ENCODE measurements around the gene SBNO2.

Gene SBNO2

DNA sequence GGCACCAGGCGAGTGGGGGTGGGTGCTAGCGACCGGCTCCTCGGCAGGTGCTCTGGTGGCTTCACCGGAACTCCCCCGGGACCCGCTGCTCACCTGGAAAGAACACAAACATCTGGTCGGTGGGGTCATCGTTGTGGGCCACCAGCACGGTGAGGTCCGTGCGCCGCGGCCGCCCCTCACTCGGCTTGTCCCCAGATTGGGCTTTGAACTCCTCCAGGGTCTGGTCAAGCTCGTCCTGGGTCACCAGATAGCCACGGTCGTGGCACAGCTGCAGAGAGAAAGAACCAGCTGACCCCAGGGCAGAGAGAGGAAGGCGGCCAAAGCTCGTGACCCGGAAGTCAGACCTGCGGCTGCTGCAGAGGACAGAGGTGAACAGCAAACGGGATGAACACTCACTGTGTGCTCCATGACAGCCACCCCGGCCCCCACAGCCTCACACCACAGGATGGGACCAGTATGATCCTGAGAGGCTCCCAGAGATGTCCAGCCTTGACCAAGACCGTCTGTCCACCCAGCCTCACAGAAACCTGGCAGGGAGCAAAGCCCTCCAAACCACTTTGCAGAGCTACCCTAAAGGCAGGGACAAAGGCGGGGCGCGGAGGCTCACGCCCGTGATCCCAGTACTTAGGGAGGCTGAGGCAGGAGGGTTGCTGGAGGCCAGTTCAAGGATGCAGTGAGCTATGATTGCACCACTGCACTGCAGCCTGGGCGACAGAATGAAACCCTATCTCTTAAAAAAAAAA, 80.1 kb downstream of the SBNO2 start:
- peak overlapping the region; percentile 87 for H3K4me3 ChIP-seq (ENCODE audit: low read depth, low read length)

DNA sequence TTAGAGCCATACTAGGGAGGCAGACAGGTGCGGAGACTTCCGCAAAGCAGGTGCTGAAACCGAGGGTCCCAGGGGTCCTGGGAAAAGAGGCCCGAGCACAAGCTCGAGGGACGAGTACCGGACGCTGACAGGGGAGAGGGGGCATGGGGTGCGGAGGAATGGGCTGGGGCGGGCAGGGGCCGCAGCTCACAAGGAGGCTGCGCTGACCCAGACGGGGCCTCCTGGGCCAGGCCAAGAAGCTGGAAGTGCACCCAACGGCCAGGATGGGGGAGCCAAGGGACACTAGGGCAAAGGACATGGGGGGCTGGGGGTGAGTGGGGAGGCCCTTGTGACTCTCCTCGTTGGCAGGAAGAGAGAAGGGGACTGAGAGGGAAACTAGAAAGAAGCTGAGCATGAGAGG, 80.7 kb downstream of the SBNO2 start:
- H3K4me3 ChIP-seq (ENCODE audit: low read depth, low read length), result no peak overlapping the region

DNA sequence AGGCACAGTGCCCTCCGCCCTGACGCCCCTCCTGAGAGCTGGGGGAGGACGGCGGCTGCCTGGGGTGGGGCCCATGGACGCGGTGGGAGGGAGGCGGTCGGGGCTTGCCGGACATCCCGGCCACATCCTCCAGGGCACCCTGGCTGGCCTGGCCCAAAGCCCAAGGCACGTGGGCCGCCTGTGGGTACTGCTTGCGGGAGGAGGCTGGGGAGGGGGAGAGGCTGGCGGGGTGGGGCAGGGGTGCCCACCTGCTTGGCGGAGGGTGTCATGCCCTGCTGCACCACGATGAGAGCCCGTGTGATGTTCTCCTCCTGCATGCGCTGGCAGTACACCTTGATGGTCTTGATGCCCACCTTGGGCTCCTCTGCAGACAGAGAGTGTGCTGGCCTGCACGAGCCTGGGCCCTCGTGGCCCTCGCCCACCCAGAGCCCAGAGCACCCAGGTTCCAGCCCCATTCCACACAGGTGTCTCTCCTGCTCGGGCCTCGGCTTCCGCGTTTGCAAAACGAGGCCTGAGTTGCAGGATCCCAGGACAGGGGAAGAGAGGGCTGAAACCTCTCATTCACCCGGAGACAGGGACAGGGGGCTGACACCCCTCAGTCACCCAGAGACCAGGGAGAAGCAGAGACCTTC, 82.4 kb downstream of the SBNO2 start:
- no peak overlapping the region for H3K4me3 ChIP-seq (ENCODE audit: low read depth, low read length)

DNA sequence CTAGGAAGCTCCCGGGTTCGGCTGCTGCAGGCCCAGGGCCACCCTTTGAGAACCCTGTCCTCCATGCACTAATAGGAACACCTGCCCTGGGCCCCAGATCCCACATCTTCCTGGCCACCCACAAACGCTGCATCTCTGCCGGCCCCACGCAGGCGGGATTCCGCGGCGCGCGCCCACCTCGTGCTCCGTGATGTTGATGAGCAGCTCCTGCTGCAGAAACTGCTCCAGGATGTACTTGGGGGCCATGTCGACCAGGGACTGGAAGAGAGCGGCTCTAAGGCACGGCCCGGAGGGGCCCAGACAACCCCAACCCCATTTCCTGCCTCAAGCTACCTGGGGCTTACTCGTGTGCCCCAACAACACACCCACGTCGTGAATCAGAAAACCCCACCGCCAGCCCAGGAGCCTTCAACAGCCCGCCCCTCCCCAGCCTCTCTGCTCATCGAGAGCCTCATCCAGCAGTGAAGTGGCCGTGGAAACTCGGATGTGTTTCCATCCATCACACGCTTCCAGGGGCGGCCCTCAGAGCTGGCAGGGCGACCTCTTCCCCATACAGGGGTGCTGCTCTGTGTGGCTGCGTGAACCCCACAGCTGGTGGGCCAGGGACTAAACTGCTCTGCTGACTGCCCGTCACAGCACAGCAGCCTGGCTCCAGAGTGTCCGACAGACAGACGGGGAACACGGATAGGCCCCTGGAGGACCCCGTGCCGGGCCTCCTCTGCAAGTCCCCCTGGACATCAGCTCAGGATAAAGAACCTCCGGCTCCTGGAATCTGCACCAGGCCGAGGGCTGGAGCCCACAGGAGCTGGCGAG, 83.1 kb downstream of the SBNO2 start:
- H3K4me3 ChIP-seq (ENCODE audit: low read depth, low read length), result no peak overlapping the region

DNA sequence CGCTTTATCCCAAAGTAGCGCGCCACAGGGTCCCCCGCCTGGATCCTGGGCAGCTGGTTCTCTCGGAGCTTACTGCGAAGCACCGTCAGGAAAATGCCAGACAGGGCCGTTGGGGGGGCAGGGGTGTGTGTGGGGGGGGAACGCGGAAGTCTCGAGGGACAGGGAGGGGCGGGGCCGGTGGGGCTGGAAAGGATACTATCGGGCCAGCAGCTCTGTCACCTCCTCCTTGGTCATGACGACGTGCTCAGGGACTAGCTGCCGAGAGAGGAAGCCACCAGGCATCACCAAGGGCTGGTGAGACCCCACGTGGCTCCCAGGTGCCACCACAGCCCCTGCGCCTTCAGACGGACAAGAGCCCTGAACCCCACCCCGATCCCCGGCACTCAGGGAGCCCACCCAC, 84.2 kb downstream of the SBNO2 start:
- no peak overlapping the region for H3K4me3 ChIP-seq (ENCODE audit: low read depth, low read length)

DNA sequence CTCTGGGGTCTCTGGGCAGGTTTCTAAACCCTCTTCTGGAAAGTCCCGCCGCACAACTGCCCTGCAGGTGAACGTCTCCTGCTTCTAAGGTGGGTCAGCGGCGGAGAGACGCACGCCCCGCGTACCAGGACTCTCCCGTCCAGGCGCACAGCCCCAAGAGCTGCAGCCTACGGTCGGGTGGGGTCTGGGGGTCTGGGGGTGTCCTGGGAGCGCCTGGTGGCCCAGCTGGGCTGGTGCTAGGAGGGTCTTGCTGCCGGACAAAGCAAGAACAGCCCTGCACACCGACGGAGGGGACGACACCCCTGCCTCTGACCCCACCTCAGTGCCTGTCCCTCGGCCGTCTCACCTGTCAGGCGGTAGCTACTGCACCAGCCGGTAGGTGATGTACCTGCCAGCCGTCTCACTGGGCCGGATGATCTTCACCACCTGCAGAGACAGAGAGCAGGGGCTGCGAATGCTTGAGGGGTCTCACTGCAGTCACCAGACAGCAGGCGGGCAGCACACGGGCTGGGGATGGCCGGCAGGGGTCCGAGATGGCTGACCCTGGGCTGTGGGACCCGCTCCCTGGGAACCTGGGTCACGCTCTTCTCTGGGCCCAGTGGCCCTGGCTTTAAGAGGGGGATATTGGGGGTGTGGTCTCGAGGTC, 84.8 kb downstream of the SBNO2 start:
- H3K4me3 ChIP-seq (ENCODE audit: low read depth, low read length), result no peak overlapping the region

DNA sequence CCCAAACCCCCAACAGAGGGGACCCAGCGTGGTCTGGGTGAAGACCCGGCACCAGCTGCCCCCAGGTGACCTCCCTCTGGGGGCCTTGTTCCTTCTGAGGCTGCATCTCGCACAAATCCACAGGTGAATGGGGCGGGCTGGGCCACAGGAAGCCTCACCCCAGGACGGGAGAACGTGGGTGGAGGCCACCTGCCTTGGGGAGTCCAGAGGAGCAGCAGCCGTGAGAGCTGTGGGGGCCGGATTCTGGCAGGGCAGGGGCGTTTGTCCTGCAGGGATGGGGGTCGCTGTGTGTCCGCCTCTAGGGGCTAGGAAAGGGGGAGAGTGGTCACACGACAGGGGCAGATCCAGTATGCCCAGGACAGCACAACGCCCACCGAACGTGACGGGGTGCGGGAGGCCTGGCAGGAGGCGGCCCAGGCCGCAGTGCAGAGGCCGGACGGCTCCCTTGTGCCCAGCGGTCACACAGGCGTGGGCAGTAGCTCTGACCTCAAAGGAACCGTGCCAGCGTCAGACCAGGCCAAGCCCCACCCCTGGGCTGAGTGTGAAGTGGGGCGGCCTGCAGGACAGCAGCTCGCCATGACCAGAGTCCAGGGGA, 85.6 kb downstream of the SBNO2 start:
- H3K4me3 ChIP-seq (ENCODE audit: low read depth, low read length), result no peak overlapping the region

DNA sequence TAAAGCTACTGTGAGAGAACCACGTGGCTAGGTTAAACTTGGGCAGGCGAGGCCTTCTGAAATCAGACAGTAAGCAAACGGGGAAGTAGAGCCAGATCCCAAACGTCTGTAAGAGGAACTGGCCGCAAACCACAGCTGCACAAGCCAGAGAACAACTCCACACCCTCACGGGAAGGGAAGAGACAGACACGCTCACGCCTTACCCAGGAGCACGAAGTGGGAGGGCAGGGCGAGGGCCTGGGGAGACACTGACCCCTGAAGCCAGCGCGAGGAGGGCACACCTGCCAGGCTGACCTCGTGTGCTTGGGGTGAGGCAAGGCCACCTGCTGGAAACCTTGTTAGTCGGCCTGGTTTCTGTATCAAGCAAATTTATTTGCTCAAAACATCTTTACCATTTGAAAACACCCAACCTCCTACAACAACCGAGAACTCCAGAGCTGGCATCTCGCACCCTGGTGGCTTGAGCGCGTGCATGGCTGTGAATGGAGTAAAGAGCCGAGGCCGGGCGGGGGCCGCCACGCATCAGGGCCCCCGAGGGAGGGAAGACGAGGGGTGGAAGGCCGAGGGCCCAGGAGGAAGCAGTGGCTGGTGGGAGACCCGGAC, 86.2 kb downstream of the SBNO2 start:
- H3K4me3 ChIP-seq (ENCODE audit: low read depth, low read length), result no peak overlapping the region

DNA sequence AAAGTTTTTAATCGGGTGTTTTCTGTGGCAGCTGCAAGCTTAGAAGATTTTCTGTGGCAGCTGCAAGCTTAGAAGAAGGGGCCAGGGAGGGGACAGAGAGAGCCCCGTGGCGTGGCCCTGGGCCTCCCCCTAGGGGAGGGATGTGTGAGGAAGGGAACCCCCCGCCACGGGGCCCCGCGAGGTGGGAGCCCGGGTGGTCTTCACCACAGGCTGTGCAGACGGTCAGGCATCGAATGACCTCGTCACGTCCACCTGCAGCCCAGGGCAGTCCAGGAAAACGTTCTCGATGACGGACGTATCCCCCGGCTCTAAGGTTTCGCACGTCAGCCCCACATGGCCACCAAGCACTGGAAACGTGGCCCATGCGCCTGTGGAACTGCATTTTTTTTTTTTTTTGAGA, 87.5 kb downstream of the SBNO2 start:
- H3K4me3 ChIP-seq (ENCODE audit: low read depth, low read length), result no peak overlapping the region

DNA sequence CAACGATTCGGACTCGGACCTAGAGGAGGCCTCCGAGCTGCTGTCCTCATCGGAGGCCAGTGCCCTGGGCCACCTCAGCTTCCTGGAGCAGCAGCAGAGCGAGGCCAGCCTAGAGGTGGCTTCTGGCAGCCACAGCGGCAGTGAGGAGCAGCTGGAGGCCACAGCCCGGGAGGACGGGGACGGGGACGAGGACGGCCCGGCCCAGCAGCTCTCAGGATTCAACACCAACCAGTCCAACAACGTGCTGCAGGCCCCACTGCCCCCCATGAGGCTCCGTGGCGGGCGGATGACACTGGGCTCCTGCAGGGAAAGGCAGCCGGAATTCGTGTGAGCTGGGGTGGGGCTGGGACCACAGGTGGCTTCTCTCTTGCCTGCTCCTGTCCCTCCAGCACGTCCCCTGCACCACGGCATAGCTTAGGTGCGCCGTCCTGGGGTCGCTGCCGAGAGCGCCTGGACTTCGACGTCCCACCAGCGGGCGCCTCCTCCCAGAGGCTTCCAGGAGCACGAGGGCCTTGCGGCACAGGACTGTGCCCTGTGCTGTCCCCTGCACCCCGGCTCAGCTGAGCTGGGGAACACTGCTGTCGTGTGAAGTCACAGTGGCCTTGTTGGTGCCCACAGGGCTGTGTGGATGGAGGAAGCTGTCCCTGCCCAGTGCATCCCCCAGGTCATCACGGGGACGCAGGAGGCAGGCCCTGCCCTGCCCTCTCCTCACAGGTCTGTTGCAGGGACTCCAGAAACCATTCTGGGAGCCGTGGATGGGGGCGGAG, 88.2 kb downstream of the SBNO2 start:
- no peak overlapping the region for H3K4me3 ChIP-seq (ENCODE audit: low read depth, low read length)

DNA sequence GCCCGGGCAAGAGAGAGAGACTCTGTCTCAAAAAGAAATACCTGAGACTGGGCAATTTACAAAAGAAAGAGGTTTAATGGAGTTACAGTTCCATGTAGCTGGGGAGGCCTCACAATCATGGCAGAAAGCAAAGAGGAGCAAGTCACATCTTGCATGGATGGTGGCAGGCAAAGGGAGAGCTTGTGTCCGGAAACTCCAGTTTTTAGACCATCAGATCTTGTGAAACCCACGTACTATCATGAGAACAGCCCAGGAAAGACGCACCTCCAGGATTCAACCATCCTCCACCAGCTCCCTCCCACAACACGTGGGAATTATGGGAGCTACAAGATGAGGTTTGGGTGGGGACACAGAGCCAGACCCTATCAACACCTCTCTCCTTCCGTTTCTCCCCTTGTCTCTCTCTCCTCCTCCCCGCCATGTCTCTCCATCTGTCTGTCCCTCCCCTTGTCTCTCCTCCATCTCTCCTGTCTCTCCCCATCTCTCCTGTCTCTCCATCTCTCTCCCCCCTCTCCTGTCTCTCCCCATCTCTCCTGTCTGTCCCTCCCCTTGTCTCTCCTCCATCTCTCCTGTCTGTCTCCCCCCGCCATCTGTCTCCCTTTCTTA, 88.9 kb downstream of the SBNO2 start:
- no peak overlapping the region for H3K4me3 ChIP-seq (ENCODE audit: low read depth, low read length)

DNA sequence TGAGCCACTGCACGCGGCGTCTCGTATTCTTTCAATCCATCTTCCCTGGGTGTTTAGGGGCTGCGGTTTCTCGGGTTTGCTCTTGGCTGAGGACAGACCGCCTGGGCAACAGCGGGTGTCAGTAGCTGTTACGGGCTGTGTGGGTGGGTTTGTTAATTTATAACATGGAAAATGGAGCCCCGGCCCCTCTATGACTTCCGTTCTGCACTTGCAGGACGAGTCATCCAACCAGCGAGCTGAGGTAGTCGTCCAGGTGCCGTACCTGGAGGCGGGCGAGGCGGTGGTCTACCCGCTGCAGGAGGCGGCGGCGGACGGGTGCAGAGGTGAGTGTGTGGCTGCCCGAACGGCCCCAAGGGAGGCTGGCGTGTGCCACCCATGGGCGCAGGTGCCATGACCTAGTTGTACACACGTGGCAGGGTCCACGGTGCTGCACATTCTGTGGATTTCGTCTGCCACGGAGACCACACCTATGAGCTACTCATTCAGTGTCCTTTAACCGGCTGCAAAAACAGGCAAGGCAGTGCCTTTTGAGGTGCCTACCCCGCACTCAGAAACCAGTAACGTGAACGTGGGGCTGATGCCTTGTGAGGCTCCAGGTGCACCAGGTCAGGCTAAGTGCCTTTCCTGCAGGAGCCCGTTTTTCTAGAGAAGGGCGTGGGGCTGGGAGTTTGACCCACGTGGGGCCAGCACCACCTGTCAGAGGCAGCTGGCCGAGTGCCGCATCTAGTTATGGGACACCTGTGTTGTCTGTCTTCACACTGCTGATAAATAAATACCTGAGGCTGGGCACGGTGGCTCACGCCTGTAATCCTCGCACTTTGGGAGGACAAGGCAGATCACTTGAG, 89.8 kb downstream of the SBNO2 start:
- no peak overlapping the region for H3K4me3 ChIP-seq (ENCODE audit: low read depth, low read length)

DNA sequence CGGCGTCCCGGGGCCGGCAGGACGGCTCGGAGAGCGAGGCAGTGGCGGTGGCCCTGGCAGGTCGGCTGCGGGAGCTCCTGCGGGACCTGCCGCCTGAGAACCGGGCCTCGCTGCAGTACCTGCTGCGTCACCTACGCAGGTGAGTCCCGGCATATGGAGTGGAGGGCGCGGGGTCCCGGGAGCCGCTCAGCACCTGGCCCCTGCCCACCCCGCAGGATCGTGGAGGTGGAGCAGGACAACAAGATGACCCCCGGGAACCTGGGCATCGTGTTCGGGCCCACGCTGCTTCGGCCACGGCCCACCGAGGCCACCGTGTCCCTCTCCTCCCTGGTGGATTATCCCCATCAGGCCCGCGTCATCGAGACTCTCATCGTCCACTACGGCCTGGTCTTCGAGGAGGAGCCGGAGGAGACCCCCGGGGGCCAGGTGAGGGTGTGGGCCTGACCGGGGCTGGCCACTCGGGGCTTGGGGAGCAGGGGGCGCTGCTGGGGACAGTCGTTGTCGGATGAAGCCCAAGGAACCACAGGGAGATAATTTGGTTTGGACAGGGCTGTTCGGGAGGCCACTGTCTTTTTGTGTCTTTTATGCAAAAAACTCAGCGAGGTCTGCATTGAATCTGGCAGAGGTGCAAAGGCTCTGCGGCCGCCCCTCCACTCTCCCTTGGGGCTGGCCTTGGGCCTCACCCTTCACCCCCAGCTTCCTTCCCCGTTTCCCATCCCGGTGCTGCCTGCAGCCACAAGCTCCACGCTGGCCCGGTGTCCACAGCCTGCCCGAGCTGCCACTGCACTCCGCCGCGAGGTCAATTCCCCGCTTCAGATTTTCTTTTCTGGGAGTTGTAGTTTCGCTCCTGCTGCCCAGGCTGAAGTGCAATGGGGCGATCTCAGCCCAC, 90.9 kb downstream of the SBNO2 start:
- H3K4me3 ChIP-seq (ENCODE audit: low read depth, low read length), result no peak overlapping the region

DNA sequence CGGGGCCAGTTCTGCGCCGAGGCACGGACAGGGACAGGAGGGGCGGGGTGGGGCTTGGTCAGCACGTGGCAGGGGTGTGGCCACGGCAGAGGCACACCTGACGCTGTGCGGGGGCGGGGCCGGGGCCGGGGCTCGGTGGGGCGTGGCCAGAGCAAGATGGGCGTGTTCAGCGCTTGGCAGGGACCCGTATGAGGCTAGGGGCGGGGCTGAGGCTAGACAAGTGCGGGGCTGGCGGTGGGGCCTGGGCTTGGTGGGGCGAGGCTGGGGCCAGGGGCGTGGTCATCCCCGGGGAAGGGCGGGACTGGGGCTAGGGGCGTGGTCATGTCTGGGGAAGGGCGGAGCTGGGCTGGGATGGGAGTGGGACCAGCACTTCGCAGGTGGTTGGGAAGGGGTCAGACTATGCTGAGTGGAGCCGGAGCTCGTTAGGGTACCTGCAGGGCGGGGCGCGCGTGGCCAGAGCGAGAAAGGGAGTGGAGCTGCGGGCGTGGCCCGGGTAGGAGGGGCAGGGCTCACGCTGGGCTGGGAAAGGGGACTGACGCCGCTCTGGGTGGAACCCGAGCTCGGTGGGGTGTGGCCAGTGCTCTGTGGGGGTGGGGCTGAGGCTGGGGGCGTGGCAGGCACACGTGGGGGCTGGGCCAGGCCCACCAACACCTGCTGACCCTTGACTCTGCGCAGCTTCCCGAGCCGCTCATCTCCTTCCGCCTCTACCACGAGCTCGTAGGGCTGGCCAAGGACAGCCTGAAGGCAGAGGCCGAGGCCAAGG, 91.7 kb downstream of the SBNO2 start:
- peak overlapping the region; percentile 8 for H3K4me3 ChIP-seq (ENCODE audit: low read depth, low read length)

DNA sequence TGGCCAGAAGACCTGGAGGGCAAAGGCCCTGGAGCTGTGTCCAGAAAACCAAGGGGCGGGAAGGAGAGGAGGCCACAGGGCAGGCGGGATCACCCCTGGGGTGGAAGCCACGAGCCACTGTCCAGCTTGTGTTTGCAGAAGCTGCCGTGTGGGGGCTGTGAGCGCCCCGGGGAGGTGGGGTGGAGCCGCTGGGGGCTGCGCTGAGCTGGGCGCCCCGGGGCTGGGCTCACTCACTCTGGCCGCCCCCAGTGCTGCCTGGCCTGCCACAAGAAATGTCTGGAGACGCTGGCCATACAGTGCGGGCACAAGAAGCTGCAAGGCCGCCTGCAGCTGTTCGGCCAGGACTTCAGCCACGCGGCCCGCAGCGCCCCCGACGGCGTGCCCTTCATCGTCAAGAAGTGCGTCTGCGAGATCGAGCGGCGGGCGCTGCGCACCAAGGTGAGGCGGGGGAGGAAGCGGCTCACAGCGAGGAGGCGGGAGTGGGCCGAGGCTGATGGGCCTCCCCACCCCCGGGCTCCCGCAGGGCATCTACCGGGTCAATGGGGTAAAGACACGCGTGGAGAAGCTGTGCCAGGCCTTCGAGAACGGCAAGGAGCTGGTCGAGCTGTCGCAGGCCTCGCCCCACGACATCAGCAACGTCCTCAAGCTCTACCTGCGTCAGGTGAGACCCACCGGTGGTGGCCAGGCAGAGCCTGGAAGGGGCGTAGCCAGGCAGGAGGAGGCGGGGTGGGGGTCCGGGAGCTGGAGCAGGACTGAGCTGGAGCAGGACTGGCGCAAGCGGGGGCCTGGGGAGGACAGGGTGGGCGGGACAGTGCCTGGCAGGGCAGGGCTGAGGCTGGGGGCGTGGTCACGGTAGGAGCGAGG, 92.5 kb downstream of the SBNO2 start:
- no peak overlapping the region for H3K4me3 ChIP-seq (ENCODE audit: low read depth, low read length)
